ENCODE results near the gene B4GALT1.

- TF ChIP-seq EZH2phosphoT487 (IDR thresholded peaks at IDR 0.05; ENCODE audit: insufficient read depth, low read depth) (no peak), EZH2 (IDR thresholded peaks at IDR 0.05; ENCODE audit: insufficient read depth, poor library complexity, severe bottlenecking) (no peak)
Observed at GRCh38 chr9:33182519-33182918, 15.4 kb upstream of the B4GALT1 start.
